ENCODE measurements around the gene ANKRD42. TPM values are rescaled to one million over a fixed set of nuclear protein-coding genes. Genes with fewer than 3 reads are reported as not detected.

Gene ANKRD42
- total and polyA plus RNA-seq, 9 of the 15 experiments (the other 6 are each of a cell fraction or from before 2014, with no cell fraction given) = 2.8 to 9.1 (median 6.1) TPM

GRCh38 chr11:83193315-83194280 lies at the start of gene ANKRD42 (continued):
- TF ChIP-seq UBTF (IDR thresholded peaks at IDR 0.05; ENCODE audit: borderline replicate concordance in 1 of 2, low read depth in 2 of 2, low read length in 2 of 2) (peak in 1 of 2 experiments; percentile 68; a peak in 1 of 4 replicates), MTA3 (IDR thresholded peaks at IDR 0.05; ENCODE audit: borderline replicate concordance) (peak; percentile 40; the same call in 1 of the 2 replicates), MAZ (CRISPR knock-in tag; conservative IDR thresholded peaks at IDR 0.05 in 1 of 2, IDR thresholded peaks at IDR 0.05 in 1 of 2) (peak; percentile 57 to 60; a peak in 1 of 4 replicates), ELF4 (CRISPR knock-in tag; IDR thresholded peaks at IDR 0.05) (peak; percentile 79; the same call in 1 of the 2 replicates), BRD4 (IDR thresholded peaks at IDR 0.05) (peak; percentile 54; the same call in 1 of the 2 replicates), PHF8 (IDR thresholded peaks at IDR 0.05; ENCODE audit: borderline replicate concordance, low read length) (peak; percentile 78; the same call in 1 of the 2 replicates), NR2C1 (IDR thresholded peaks at IDR 0.05) (no peak), NR2C1 (tag; IDR thresholded peaks at IDR 0.05) (peak; percentile 41; the same call in 1 of the 2 replicates), POLR3A (IDR thresholded peaks at IDR 0.05; ENCODE audit: borderline replicate concordance, extremely low read depth, insufficient read depth, insufficient read length) (no peak), THRAP3 (IDR thresholded peaks at IDR 0.05; ENCODE audit: borderline replicate concordance) (no peak), POLR2A (conservative IDR thresholded peaks at IDR 0.05) (peak; percentile 89)
- TF ChIP-seq, protein P1, sequence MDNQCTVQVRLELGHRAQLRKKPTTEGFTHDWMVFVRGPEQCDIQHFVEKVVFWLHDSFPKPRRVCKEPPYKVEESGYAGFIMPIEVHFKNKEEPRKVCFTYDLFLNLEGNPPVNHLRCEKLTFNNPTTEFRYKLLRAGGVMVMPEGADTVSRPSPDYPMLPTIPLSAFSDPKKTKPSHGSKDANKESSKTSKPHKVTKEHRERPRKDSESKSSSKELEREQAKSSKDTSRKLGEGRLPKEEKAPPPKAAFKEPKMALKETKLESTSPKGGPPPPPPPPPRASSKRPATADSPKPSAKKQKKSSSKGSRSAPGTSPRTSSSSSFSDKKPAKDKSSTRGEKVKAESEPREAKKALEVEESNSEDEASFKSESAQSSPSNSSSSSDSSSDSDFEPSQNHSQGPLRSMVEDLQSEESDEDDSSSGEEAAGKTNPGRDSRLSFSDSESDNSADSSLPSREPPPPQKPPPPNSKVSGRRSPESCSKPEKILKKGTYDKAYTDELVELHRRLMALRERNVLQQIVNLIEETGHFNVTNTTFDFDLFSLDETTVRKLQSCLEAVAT (IDR thresholded peaks at IDR 0.05) = no peak
